Body of pancreas (tissue), 4 donors: ENCODE results near the gene IFNB1. TPM values are rescaled to one million over a fixed set of nuclear protein-coding genes. Genes with fewer than 3 reads are reported as not detected.
A peak's percentile ranks its signal among the peaks of the same experiment; 100 is the strongest.

Source experiments
- ATAC-seq: fragments of 150-250 bp; one replicate; pipeline ENCODE4 v1.9.1; 2016
- DNase-seq, 4 donors: peaks; one replicate each; pipeline ENCODE4 v3.0.0-alpha.2; 2019
- H3K27ac ChIP-seq, 4 donors: fragments of 200-600 bp; sonication (generic); 1 replicate in 3 of 4; 2 replicates in 1 of 4; pipeline versions ENCODE4 v1.5.1 to v1.6.1; 2016 to 2019; ENCODE audit warnings: mild to moderate bottlenecking in 1 of 4, mixed read lengths in 1 of 4, moderate library complexity in 1 of 4
- H3K27me3 ChIP-seq, 2 donors: fragments of 200-600 bp; sonication (generic); one replicate each; pipeline ENCODE4 v1.6.0; 2016; ENCODE audit warnings: mild to moderate bottlenecking in 1 of 2
- H3K36me3 ChIP-seq, 2 donors: fragments of 200-600 bp; sonication (generic); replicated peaks in 1 of 2; 2 replicates each; pipeline ENCODE4 v1.5.1; 2016; ENCODE audit warnings: low read depth in 2 of 2; ENCODE audit not compliant: insufficient read depth in 1 of 2
- H3K4me1 ChIP-seq: fragments of 200-600 bp; sonication (generic); one replicate; pipeline ENCODE4 v1.6.0; 2016
- H3K4me3 ChIP-seq, 2 donors: fragments of 200-600 bp; sonication (generic); 1 replicate in 1 of 2; 2 replicates in 1 of 2; pipeline ENCODE4 v1.5.1; 2016 to 2019
- H3K9me3 ChIP-seq, 3 donors: fragments of 200-600 bp; sonication (generic); 1 replicate in 2 of 3; 2 replicates in 1 of 3; pipeline ENCODE4 v1.5.1; 2016
- POLR2A ChIP-seq, 3 donors: fragments of 450-650 bp; IDR thresholded peaks; one replicate each; pipeline ENCODE4 v1.6.1; 2016; ENCODE audit warnings: antibody characterized with exemption in 3 of 3, mild to moderate bottlenecking in 2 of 3
- WGBS, 2 donors: methylation state at CpG; one replicate each; pipeline ENCODE4 v1.1.5; 2017; 5-methylcytosine and 5-hydroxymethylcytosine counted together
- intact Hi-C: fragments of 100-400 bp; cut with DNase I; formaldehyde crosslinking; loops from one replicate; pipeline ENCODE4 v1.15.1; 2023
- total RNA-seq, 2 donors: library from RNA; depleted of rRNA; stranded (reverse); fragments of >200 nt; gene quantifications; one replicate each; pipeline ENCODE4 v1.1.0, GENCODE V29; 2016
- TF ChIP-seq, protein P1 (sequence below), 7 experiments: fragments of 450-650 bp in 4 of 7; fragments of 200-600 bp in 3 of 7; sonication (generic) in 3 of 7; IDR thresholded peaks; one replicate each; pipeline ENCODE4 v1.5.1; 2016 to 2019; ENCODE audit warnings: antibody characterized with exemption in 7 of 7

IFNB1 gene
- total RNA-seq, 2 donors from 2014 or later = not detected

DNA sequence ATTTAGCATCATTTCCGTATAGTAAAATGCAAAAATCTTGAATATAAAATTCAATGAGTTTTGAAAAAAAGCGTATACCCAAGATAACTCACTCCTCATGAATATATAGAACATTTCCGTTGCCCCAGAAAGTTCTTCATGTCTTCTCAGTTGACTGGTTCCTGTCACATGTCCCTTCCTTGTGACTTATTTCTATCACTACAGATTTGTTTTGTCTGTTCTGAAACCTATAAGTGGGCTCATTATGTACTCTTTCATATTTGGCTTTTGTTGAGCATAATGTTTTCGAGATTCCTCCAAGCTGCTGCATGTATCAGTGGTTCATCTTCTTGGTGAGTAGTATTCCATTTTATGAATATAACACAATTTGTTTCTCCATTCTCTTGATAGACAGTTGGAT, 35.3 kb downstream of the IFNB1 start:
- 75 to 79% methylated on average over 4 of the region's 4 CpGs for WGBS, 2 donors
- TF ChIP-seq, protein P1, sequence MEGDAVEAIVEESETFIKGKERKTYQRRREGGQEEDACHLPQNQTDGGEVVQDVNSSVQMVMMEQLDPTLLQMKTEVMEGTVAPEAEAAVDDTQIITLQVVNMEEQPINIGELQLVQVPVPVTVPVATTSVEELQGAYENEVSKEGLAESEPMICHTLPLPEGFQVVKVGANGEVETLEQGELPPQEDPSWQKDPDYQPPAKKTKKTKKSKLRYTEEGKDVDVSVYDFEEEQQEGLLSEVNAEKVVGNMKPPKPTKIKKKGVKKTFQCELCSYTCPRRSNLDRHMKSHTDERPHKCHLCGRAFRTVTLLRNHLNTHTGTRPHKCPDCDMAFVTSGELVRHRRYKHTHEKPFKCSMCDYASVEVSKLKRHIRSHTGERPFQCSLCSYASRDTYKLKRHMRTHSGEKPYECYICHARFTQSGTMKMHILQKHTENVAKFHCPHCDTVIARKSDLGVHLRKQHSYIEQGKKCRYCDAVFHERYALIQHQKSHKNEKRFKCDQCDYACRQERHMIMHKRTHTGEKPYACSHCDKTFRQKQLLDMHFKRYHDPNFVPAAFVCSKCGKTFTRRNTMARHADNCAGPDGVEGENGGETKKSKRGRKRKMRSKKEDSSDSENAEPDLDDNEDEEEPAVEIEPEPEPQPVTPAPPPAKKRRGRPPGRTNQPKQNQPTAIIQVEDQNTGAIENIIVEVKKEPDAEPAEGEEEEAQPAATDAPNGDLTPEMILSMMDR (IDR thresholded peaks at IDR 0.05) = no peak
- no peak for TF ChIP-seq POLR2A (IDR thresholded peaks at IDR 0.05)
- H3K27me3 ChIP-seq = no peaks in the 10 kb centered on the region

DNA sequence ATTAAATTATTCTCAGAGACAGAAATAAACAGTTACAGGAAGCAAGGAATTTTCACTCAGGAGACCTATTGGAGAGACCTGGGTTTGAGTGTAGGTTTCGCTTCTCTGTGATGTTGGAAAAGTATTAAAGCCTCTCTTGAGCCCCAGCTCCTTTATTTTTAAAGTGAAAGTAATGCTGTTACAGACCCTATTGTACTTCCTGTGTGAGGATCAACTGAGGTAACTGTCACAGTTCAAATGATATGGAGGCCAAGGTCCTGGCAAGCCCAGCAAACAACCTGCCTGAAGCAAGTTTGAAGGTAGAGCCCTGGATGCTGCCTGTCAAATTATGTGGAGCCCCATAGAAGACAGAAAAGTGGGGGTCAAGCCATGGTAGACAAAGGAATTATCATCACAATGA, 38.4 kb downstream of the IFNB1 start:
- intact Hi-C loops = no loop called here
- H3K4me3 ChIP-seq = no peak overlapping the region
- H3K36me3 ChIP-seq = no peaks in the 10 kb centered on the region
- no peaks in the 10 kb centered on the region for H3K27me3 ChIP-seq
- H3K27ac ChIP-seq = no peak overlapping the region
- H3K9me3 ChIP-seq = no peaks in the 10 kb centered on the region
- TF ChIP-seq POLR2A (IDR thresholded peaks at IDR 0.05) = no peak
- TF ChIP-seq, protein P1 (IDR thresholded peaks at IDR 0.05) = no peak
- DNase-seq (no peak), ATAC-seq (no peak)
- WGBS, 2 donors = 81 to 92% methylated on average over 1 of the region's 1 CpG
- H3K4me1 ChIP-seq = no peaks in the 10 kb centered on the region

More for the DNA sequence above, 35.3 kb downstream of the IFNB1 start:
- Histone ChIP-seq H3K4me1 (no peaks in the 10 kb centered on the region), H3K36me3 (no peaks in the 10 kb centered on the region), H3K27ac (no peak overlapping the region), H3K4me3 (no peak overlapping the region), H3K9me3 (no peaks in the 10 kb centered on the region)
- intact Hi-C loops = no loop called here
- no peak for DNase-seq
- no peak for ATAC-seq

DNA sequence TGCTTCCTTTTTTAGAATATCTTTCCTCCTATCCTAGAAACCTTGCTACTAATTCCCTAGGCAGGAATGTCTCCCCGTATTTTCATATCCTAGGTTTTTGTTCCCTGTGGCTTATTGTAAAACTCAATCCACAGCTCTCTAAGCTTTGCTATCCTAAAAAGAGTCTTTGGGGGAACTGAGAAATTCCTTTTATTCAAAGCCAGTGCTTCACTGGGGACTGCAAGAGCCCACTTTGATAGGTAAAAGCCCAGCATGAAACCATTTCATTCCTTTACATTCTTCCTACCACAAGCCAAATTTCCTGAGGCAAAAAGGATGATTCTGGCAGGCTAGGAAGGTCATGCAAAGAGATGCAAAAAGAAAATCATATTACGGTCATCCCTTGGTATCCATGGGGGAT, 40.5 kb downstream of the IFNB1 start:
- no peak for DNase-seq

DNA sequence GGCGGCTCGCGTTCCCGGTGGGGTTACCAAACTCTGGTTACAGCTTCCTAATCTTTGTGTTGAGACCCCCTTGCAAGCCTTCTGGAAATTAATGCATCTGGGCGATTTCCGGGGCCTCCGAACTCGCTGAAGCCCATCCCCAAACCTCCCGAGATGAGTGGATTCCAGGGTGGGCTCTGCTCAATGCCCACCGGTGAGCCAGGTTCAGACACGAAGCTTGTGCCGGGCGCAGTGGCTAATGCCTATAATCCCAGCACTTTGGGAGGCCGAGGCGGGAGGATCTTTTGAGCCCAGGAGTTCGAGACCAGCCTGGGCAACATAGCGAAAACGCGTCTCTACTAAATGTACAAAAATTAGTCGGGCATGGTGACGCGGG, 45.9 kb downstream of the IFNB1 start:
- H3K4me3 ChIP-seq = peak overlapping the region in 1 of 2 donors; percentile 8
- no peak for TF ChIP-seq POLR2A (IDR thresholded peaks at IDR 0.05)
- TF ChIP-seq, protein P1 (IDR thresholded peaks at IDR 0.05) = no peak

More for the DNA sequence above, 40.5 kb downstream of the IFNB1 start:
- no peak overlapping the region for H3K4me3 ChIP-seq
- TF ChIP-seq, protein P1 (IDR thresholded peaks at IDR 0.05) = no peak
- no peak for TF ChIP-seq POLR2A (IDR thresholded peaks at IDR 0.05)
- no peak overlapping the region for H3K27ac ChIP-seq
- H3K9me3 ChIP-seq = no peaks in the 10 kb centered on the region
- WGBS, 2 donors = 89 to 94% methylated on average over 2 of the region's 2 CpGs
- intact Hi-C loops = no loop called here
- no peaks in the 10 kb centered on the region for H3K27me3 ChIP-seq
- H3K36me3 ChIP-seq = no peaks in the 10 kb centered on the region
- H3K4me1 ChIP-seq = no peaks in the 10 kb centered on the region
- ATAC-seq = no peak

DNA sequence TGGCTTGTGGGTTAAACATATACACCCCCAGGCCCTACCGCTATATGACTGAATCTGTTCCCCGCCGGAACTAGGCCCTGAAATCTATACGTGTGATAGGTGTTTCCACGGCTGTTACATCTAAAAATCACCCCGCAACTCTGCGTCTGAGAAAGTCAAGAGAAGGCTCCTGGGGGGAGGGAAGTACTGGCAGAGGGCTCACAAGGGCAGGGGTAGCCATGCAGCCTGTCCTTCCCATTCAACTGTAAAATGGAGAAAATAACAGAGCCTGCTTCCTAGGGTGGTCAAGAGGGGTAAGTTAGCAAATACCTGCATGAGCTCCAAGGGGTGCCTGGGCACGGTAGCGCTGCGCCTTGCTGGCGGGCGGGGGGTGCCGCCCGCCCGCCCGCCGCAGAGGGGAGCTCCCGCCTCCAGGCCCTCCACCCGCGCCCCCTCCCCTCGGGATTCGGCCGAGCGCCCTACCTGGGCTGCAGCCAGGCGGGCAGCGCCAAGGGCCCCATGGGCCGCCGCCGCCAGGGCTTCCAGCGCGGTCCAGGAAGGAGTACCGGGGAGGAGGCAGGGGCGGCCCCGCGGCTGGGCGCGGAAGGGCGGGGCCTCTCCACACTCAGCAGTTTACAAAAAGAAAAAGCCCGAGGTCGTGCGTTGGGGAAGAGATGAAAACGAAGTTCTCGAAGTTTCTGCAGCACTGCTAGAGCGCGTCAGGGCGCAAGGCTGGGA, 46.5 kb downstream of the IFNB1 start, which contains the start of gene HACD4:
Gene HACD4, minus strand, starts transcription at position 550 of the 717 bp plus-strand sequence. Its CDS starts 50 bp downstream, at position 500.
- ATAC-seq (peak; percentile 59), DNase-seq (peak; percentile 18 to 57 (median 41))
- H3K9me3 ChIP-seq = no peaks in the 10 kb centered on the region
- peak within 1 kb of the TSS in 1 of 4 donors; percentile 49 for H3K27ac ChIP-seq
- WGBS, 2 donors = 8 to 13% methylated on average over 30 to 36 of the region's 46 CpGs
- intact Hi-C loops = no loop called here
- H3K36me3 ChIP-seq = no peaks in the 10 kb centered on the region
- peak within 1 kb of the TSS in 1 of 2 donors; percentile 8 for H3K4me3 ChIP-seq
- TF ChIP-seq POLR2A (IDR thresholded peaks at IDR 0.05) = no peak
- TF ChIP-seq, protein P1 (IDR thresholded peaks at IDR 0.05) = no peak
- peaks cover 10% of the 10 kb centered on the region for H3K4me1 ChIP-seq
- H3K27me3 ChIP-seq = no peaks in the 10 kb centered on the region

More for the DNA sequence above, 45.9 kb downstream of the IFNB1 start:
- Histone ChIP-seq H3K27me3 (no peaks in the 10 kb centered on the region), H3K9me3 (no peaks in the 10 kb centered on the region), H3K4me1 (peaks cover 10% of the 10 kb centered on the region), H3K27ac (peak overlapping the region in 1 of 4 donors; percentile 49), H3K36me3 (no peaks in the 10 kb centered on the region)
- intact Hi-C loops = no loop called here
- ATAC-seq (no peak), DNase-seq (no peak)
- WGBS, 2 donors = 67 to 70% methylated on average over 21 to 22 of the region's 22 CpGs
